HFF-Myc (cell line): ENCODE results near the gene PCID2.

Experiments
- DNase-seq: peaks from one replicate; pipeline ENCODE4 v3.0.0-alpha.2; 2011; ENCODE audit warnings: low read depth; ENCODE audit errors: extremely low read depth
- H3K4me3 ChIP-seq: replicated peaks from 2 replicates; pipeline ENCODE4 v1.5.1; 2011; ENCODE audit warnings: low read depth, mild to moderate bottlenecking, control low read depth, low read length
- TF ChIP-seq, protein P1 (sequence below): IDR thresholded peaks from 2 replicates; pipeline ENCODE4 v1.5.1; 2012; ENCODE audit warnings: mild to moderate bottlenecking, low read depth, low read length, control low read depth; ENCODE audit errors: missing control alignments

Gene PCID2

DNA sequence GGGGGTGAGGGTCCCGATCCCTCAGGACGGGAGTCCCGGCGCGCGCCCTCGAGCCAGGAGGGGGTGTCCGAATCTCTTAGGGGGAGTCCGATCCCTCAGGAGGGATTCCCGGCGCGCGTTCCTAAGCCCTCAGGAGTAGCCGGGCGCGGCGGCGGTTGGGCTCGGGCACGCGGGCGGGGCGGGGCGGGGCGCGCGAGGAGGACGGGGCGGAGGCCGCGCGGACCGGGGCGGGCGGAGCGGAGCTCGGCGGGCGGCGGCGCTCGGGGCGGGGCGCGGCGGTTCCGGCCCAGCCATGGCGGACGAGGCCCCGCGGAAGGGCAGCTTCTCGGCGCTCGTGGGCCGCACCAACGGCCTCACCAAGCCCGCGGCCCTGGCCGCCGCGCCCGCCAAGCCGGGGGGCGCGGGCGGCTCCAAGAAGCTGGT is 878 bp upstream of the PCID2 start, which contains the start of gene CUL4A:
TSS of gene CUL4A (plus strand) at position 278 of the 423 bp plus-strand sequence. CDS start at position 293, 15 bp downstream.
- DNase-seq, result no peak

DNA sequence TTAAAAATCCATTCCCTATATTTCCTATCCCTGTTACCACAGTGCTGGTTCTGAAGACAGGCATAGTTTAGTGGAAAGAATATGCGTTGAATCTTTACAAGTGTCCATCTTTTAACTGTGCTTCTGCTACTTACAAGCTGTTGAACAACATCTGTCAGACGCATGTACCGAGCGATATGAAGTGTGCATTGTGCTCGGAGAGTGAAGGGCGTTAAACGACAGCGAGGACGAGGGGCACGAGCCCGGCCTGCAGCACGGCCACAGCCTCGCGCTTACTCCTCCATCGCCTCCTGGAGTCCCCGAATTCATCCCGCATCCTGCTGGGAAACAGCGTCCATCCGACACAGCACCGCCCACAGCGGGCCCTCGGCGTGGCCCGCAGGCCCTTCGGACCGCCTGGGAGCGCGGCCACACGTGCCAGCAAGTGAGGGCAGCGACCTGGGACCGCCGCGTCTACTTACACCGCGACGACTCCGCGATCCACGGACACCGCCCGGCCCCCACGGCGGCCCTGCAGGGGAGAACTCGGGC is 514 bp downstream of the PCID2 start:
- DNase-seq, result no peak
- peak overlapping the region; percentile 95 for H3K4me3 ChIP-seq
- TF ChIP-seq, protein P1, sequence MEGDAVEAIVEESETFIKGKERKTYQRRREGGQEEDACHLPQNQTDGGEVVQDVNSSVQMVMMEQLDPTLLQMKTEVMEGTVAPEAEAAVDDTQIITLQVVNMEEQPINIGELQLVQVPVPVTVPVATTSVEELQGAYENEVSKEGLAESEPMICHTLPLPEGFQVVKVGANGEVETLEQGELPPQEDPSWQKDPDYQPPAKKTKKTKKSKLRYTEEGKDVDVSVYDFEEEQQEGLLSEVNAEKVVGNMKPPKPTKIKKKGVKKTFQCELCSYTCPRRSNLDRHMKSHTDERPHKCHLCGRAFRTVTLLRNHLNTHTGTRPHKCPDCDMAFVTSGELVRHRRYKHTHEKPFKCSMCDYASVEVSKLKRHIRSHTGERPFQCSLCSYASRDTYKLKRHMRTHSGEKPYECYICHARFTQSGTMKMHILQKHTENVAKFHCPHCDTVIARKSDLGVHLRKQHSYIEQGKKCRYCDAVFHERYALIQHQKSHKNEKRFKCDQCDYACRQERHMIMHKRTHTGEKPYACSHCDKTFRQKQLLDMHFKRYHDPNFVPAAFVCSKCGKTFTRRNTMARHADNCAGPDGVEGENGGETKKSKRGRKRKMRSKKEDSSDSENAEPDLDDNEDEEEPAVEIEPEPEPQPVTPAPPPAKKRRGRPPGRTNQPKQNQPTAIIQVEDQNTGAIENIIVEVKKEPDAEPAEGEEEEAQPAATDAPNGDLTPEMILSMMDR, result no peak

More for the DNA sequence above, 878 bp upstream of the PCID2 start, which contains the start of gene CUL4A:
- TF ChIP-seq, protein P1, result no peak
- peak within 1 kb of the TSS; percentile 95 for H3K4me3 ChIP-seq

DNA sequence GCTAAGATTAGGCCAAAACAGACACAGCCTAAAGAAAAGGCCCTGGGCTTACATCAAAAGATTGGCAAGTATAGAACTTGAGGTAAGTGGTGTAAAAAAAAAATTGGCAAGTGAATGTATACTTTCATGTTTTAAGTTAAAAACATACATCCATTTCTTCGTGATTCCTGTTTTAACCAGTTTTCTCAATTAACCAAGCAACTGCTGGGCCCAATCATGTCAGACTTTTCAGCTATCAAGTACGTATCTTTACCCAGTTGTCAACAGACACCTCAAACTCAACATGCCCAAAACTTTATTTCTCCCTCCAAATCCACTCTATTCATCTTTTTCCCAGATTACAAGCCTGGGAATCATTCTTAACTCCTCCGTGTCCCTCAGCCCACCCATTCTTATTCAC is 1.0 kb downstream of the PCID2 start:
- no peak for DNase-seq
- peak overlapping the region; percentile 95 for H3K4me3 ChIP-seq
- TF ChIP-seq, protein P1, result no peak

DNA sequence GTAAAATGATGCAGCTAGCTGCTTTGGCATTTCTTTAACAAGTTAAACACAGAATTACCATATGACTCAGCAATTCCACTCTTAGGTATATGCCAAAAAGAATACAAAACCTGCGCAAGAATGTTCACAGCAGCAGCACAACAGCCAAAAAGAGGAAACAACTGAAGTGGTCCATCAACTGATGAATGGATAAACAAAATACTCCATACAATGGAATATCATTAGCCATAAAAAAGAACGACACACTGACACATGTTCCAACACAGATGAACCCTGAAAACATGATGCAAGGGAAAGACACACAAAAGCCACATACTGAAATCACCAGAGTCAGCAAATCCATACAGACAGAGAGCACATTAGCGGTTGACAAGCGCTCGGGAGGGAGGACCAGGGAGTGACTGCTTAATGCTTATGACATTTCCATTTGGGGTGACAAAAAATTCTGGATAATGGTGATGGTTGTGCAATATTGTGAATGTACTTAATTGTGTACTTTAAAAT is 3.0 kb downstream of the PCID2 start:
- TF ChIP-seq, protein P1, result no peak
- H3K4me3 ChIP-seq, result no peak overlapping the region

DNA sequence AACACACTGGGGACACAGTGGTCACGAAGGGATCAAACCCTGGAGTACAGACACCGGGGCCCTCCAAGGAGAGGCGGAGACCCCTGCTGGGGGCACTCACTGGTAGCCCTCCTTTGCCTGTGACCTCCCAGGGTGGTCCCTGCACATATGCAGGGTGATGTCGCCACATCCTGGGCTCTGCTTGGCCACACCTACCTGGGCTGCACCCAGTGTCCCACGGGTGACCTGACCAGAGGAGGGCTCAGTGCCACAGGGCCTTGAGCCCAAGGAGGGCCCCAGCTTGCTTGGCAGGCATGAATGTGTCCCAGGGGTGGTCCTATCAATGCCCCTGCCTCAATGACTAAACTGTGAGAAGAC is 4.1 kb downstream of the PCID2 start:
- TF ChIP-seq, protein P1, result no peak
- no peak for DNase-seq

More for the DNA sequence above, 3.0 kb downstream of the PCID2 start:
- DNase-seq, result no peak

GRCh38 chr13:113203507-113204377 is 4.7 kb downstream of the PCID2 start:
- H3K4me3 ChIP-seq, result no peak overlapping the region
- no peak for DNase-seq
- TF ChIP-seq, protein P1, result no peak

More for the DNA sequence above, 4.1 kb downstream of the PCID2 start:
- H3K4me3 ChIP-seq, result no peak overlapping the region
